PC-3 (cell line): ENCODE measurements around the gene TMBIM1. TPM values are rescaled to one million over a fixed set of nuclear protein-coding genes. Genes with fewer than 3 reads are reported as not detected.

ENCODE experiments used
- ATAC-seq: fragments of 200-7000 bp; cut with Tn5 transposase; 2 replicates; pipeline ENCODE4 v1.9.1; 2020; ENCODE audit warnings: mild to moderate bottlenecking, moderate library complexity
- BruUV-seq: library from RNA; stranded (reverse); fragments of 400-500 nt; replicated peaks from 2 replicates; lab custom pipeline; 2021; lab: Mats Ljungman, UMichigan
- CTCF ChIA-PET: fragments of 300-600 bp; sonication (Branson Sonifier 250); formaldehyde crosslinking; loops from one replicate; lab custom pipeline; 2022; ENCODE audit warnings: antibody characterized with exemption; lab: Charles Lee
- POLR2A ChIA-PET: fragments of 300-600 bp; sonication (Branson Sonifier 250); formaldehyde crosslinking; loops from one replicate; lab custom pipeline; 2022; ENCODE audit warnings: antibody characterized with exemption; ENCODE audit not compliant: unreplicated experiment; lab: Charles Lee
- DNase-seq: peaks from one replicate; pipeline ENCODE4 v3.0.0-alpha.2; 2015
- H2AFZ ChIP-seq: fragments of 300-600 bp; sonication (generic); 2 replicates; pipeline ENCODE4 v1.6.0; 2016; ENCODE audit warnings: antibody characterized with exemption, low read length
- H3F3A ChIP-seq: fragments of 300-600 bp; sonication (generic); one replicate; pipeline ENCODE4 v1.6.0; 2017; ENCODE audit warnings: antibody characterized with exemption, low read length, control low read depth, mild to moderate bottlenecking; ENCODE audit not compliant: unreplicated experiment
- H3K27ac ChIP-seq: fragments of 300-600 bp; sonication (generic); 2 replicates; pipeline ENCODE4 v1.5.1; 2016; ENCODE audit warnings: mild to moderate bottlenecking, low read length
- H3K27me3 ChIP-seq: fragments of 300-600 bp; sonication (generic); 2 replicates; pipeline ENCODE4 v1.6.1; 2016; ENCODE audit warnings: low read length, mixed read lengths
- H3K36me3 ChIP-seq: fragments of 300-600 bp; sonication (generic); 2 replicates; pipeline ENCODE4 v1.6.1; 2016; ENCODE audit warnings: low read depth, mixed run types, low read length, mixed read lengths
- H3K4me1 ChIP-seq: fragments of 300-600 bp; sonication (generic); 2 replicates; pipeline ENCODE4 v1.5.1; 2016; ENCODE audit warnings: low read length; ENCODE audit not compliant: insufficient read depth
- H3K4me2 ChIP-seq: fragments of 300-600 bp; sonication (generic); 2 replicates; pipeline ENCODE4 v1.6.0; 2016; ENCODE audit warnings: low read length
- H3K4me3 ChIP-seq: fragments of 300-600 bp; sonication (generic); 2 replicates; pipeline ENCODE4 v1.5.1; 2016; ENCODE audit warnings: mild to moderate bottlenecking, low read length, mixed read lengths
- H3K79me2 ChIP-seq: fragments of 300-600 bp; sonication (generic); 2 replicates; pipeline ENCODE4 v1.6.1; 2017; ENCODE audit warnings: low read length, mixed read lengths
- H3K9ac ChIP-seq: fragments of 300-600 bp; sonication (generic); 2 replicates; pipeline ENCODE4 v1.6.0; 2016; ENCODE audit warnings: mild to moderate bottlenecking, low read length
- H3K9me2 ChIP-seq: fragments of 300-600 bp; sonication (generic); replicated peaks from 2 replicates; pipeline ENCODE4 v1.6.1; 2016; ENCODE audit warnings: mixed run types, low read length, mixed read lengths
- H3K9me3 ChIP-seq: fragments of 300-600 bp; sonication (generic); 2 replicates; pipeline ENCODE4 v1.6.1; 2016; ENCODE audit warnings: low read length, mixed read lengths
- H4K20me1 ChIP-seq: fragments of 300-600 bp; sonication (generic); 2 replicates; pipeline ENCODE4 v1.6.1; 2016; ENCODE audit warnings: low read length, mixed read lengths
- EZH2 ChIP-seq: fragments of 300-600 bp; sonication (generic); IDR thresholded peaks from one replicate; pipeline ENCODE4 v1.6.1; 2017; ENCODE audit warnings: antibody characterized with exemption, mild to moderate bottlenecking, low read length; ENCODE audit not compliant: unreplicated experiment
- EZH2phosphoT487 ChIP-seq: fragments of 300-600 bp; sonication (generic); IDR thresholded peaks from 2 replicates; pipeline ENCODE4 v1.6.1; 2018; ENCODE audit warnings: mild to moderate bottlenecking, antibody characterized with exemption, low read length, borderline replicate concordance
- intact Hi-C: fragments of 100-400 bp; cut with micrococcal nuclease; formaldehyde crosslinking; loops from 2 replicates; pipeline ENCODE4 v1.9.0; 2023
- total RNA-seq: library from RNA; depleted of rRNA; stranded (reverse); fragments of >200 nt; gene quantifications from 2 replicates; pipeline ENCODE4 v1.2.3, GENCODE V29; 2014
- TF ChIP-seq, protein P1 (sequence below): fragments of 300-600 bp; sonication (generic); conservative IDR thresholded peaks from 2 replicates; pipeline ENCODE4 v1.5.1; 2017; ENCODE audit warnings: antibody characterized with exemption, low read depth, mild to moderate bottlenecking, low read length

Gene TMBIM1
- total RNA-seq, 1 experiment from 2014 or later, result 45.0 TPM

DNA sequence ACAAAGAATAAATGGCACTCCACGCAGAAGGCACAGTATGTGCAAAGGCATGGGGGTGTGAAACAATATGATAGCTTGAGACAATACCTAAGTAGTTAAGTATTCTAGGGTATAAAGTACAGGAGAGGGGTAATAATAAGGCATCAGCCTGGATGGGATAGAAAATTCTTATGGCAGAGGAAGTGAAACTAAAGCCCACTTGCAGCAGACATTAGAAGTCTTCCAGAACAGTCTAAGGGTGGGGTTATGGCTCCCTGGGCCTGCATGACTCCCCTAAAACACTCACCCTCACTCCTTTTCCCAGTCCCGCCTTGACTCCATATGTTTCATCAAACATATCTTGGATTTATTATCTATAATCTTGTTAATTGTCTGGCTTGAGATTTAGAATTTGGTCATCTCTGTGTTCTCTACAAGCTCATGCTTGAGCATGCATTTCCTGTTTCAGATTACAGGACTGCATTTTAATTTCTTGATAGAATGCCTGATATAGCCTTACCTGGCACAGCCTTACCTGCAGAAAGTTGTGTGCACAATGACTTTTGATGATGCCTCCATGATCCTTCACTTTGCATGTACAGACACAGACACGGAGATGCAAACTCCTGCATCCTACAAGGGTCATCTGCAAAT, 28.5 kb upstream of the TMBIM1 start:
- TF ChIP-seq EZH2phosphoT487 (no peak), EZH2 (no peak)
- TF ChIP-seq, protein P1, sequence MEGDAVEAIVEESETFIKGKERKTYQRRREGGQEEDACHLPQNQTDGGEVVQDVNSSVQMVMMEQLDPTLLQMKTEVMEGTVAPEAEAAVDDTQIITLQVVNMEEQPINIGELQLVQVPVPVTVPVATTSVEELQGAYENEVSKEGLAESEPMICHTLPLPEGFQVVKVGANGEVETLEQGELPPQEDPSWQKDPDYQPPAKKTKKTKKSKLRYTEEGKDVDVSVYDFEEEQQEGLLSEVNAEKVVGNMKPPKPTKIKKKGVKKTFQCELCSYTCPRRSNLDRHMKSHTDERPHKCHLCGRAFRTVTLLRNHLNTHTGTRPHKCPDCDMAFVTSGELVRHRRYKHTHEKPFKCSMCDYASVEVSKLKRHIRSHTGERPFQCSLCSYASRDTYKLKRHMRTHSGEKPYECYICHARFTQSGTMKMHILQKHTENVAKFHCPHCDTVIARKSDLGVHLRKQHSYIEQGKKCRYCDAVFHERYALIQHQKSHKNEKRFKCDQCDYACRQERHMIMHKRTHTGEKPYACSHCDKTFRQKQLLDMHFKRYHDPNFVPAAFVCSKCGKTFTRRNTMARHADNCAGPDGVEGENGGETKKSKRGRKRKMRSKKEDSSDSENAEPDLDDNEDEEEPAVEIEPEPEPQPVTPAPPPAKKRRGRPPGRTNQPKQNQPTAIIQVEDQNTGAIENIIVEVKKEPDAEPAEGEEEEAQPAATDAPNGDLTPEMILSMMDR, result no peak
- peaks cover 10% of the 10 kb centered on the region for H3K4me1 ChIP-seq
- no peak overlapping the region for H3K4me3 ChIP-seq
- no peak for ATAC-seq
- CTCF ChIA-PET, result no interaction called here
- H3K27me3 ChIP-seq, result no peaks in the 10 kb centered on the region
- POLR2A ChIA-PET, result no interaction called here
- H3F3A ChIP-seq, result no peaks in the 10 kb centered on the region
- no TSS peak for BruUV-seq
- no peak for DNase-seq
- no peaks in the 10 kb centered on the region for H3K9me2 ChIP-seq
- H3K27ac ChIP-seq, result no peak overlapping the region
- H3K9ac ChIP-seq, result no peak overlapping the region
- no peaks in the 10 kb centered on the region for H3K9me3 ChIP-seq
- no peak overlapping the region for H3K4me2 ChIP-seq
- no peaks in the 10 kb centered on the region for H3K79me2 ChIP-seq
- no peaks in the 10 kb centered on the region for H3K36me3 ChIP-seq
- H4K20me1 ChIP-seq, result no peaks in the 10 kb centered on the region
- intact Hi-C loops, result no loop called here
- no peak overlapping the region for H2AFZ ChIP-seq

DNA sequence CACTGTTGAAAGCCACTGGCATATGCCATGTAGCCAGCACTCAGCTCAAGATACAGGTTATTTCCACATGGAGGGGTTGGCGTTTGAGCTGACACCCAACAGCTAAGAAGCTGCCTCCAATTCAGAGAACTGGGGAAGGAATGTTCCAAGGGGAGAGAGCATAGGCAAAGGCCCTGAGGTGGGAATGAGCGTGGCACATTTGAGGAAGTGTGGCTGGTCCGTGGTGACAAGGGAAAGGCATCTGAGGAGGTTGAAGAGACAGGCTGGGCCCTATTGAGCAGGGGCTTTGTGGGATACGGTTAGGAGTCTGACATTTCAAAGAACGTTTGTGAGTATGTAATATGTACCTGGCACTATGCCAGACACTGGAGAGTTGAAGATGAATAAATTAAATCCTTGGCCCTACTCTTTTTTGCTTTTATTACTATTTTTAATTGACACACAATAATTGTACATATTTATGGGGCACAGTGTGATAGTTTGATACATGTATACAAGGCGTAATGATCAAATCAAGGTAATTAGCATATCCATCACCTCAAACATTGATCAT, 27.6 kb upstream of the TMBIM1 start:
- Histone ChIP-seq H3K9ac (no peak overlapping the region), H3K36me3 (no peaks in the 10 kb centered on the region), H3K4me2 (no peak overlapping the region), H3K4me1 (peaks cover 10% of the 10 kb centered on the region), H4K20me1 (no peaks in the 10 kb centered on the region), H3F3A (no peaks in the 10 kb centered on the region), H2AFZ (no peak overlapping the region), H3K27me3 (no peaks in the 10 kb centered on the region), H3K27ac (no peak overlapping the region), H3K9me3 (no peaks in the 10 kb centered on the region), H3K4me3 (no peak overlapping the region), H3K79me2 (no peaks in the 10 kb centered on the region), H3K9me2 (no peaks in the 10 kb centered on the region)
- ChIA-PET CTCF (no interaction called here), POLR2A (no interaction called here)
- ATAC-seq (no peak), DNase-seq (no peak)
- no TSS peak for BruUV-seq
- TF ChIP-seq, protein P1, result no peak
- no peak for TF ChIP-seq EZH2
- no peak for TF ChIP-seq EZH2phosphoT487
- intact Hi-C loops, result no loop called here

DNA sequence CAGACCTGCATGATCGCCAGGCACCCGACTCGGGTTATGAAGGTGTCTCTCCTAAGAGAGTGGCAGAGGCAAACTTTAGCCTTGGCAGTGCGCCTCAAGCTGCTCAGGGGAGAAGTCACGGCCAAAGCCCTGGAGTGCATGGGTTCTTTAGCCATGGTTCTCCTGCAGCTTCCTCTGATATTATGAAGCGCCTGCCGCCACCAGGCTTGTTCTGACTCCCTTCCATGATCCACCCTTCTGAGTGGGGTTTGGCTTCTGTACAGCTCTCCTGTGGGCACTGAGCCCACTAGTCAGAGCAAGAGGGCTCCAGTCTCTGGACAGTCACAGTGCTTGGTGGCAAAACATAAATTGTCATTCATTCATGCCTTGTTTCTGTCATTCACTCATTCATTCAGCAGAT, 25.9 kb upstream of the TMBIM1 start:
- no peaks in the 10 kb centered on the region for H3K4me1 ChIP-seq
- POLR2A ChIA-PET, result no interaction called here

More for the DNA sequence above, 25.9 kb upstream of the TMBIM1 start:
- no peak for ATAC-seq
- H4K20me1 ChIP-seq, result no peaks in the 10 kb centered on the region
- H3K27ac ChIP-seq, result no peak overlapping the region
- no peaks in the 10 kb centered on the region for H3K9me3 ChIP-seq
- H3F3A ChIP-seq, result no peaks in the 10 kb centered on the region
- no peaks in the 10 kb centered on the region for H3K79me2 ChIP-seq
- no TSS peak for BruUV-seq
- H3K4me3 ChIP-seq, result no peak overlapping the region
- no peak overlapping the region for H3K4me2 ChIP-seq
- no peaks in the 10 kb centered on the region for H3K9me2 ChIP-seq
- DNase-seq, result no peak
- no peaks in the 10 kb centered on the region for H3K27me3 ChIP-seq
- intact Hi-C loops, result no loop called here
- H3K36me3 ChIP-seq, result no peaks in the 10 kb centered on the region
- H2AFZ ChIP-seq, result no peak overlapping the region
- no peak for TF ChIP-seq EZH2
- TF ChIP-seq EZH2phosphoT487, result no peak
- TF ChIP-seq, protein P1, result no peak
- H3K9ac ChIP-seq, result no peak overlapping the region
- CTCF ChIA-PET, result no interaction called here
